Spleen (tissue), 11 donors: ENCODE data around the gene GGTLC3. TPM values are rescaled to one million over a fixed set of nuclear protein-coding genes. Genes with fewer than 3 reads are reported as not detected.
"Not testable (repeated sequence)": the region's sequence is repeated elsewhere in the genome, so short reads cannot be mapped to it uniquely, and the experiment has no call there.

Experiments
- DNase-seq: peaks from one replicate; pipeline ENCODE4 v3.0.0-alpha.2; 2020
- H3K27ac ChIP-seq, 8 donors: fragments of 200-600 bp; sonication (generic) in 7 of 8; 1 replicate in 4 of 8; 2 replicates in 4 of 8; pipeline versions ENCODE4 v1.5.0 to v1.8.0; 2016 to 2021; ENCODE audit warnings: inconsistent platforms in 4 of 8, mild to moderate bottlenecking in 4 of 8, moderate library complexity in 1 of 8
- H3K27me3 ChIP-seq, 7 donors: fragments of 200-600 bp; sonication (generic) in 6 of 7; replicated peaks in 1 of 7; 1 replicate in 4 of 7; 2 replicates in 3 of 7; pipeline versions ENCODE4 v1.5.0 to v1.8.0; 2016 to 2021; ENCODE audit warnings: inconsistent platforms in 3 of 7, mild to moderate bottlenecking in 1 of 7
- H3K36me3 ChIP-seq, 6 donors: fragments of 200-600 bp; sonication (generic) in 5 of 6; 1 replicate in 4 of 6; 2 replicates in 2 of 6; pipeline versions ENCODE4 v1.5.0 to v1.8.0; 2016 to 2021; ENCODE audit warnings: inconsistent platforms in 2 of 6
- H3K4me1 ChIP-seq, 6 donors: fragments of 200-600 bp; sonication (generic) in 5 of 6; 1 replicate in 3 of 6; 2 replicates in 3 of 6; pipeline versions ENCODE4 v1.5.0 to v1.8.0; 2016 to 2021; ENCODE audit warnings: inconsistent platforms in 3 of 6
- H3K4me3 ChIP-seq, 8 donors: fragments of 200-600 bp; sonication (generic) in 7 of 8; 1 replicate in 4 of 8; 2 replicates in 4 of 8; pipeline versions ENCODE4 v1.5.0 to v1.8.0; 2016 to 2021; ENCODE audit warnings: inconsistent platforms in 4 of 8, mild to moderate bottlenecking in 4 of 8, moderate library complexity in 2 of 8
- H3K9me3 ChIP-seq, 8 donors: fragments of 200-600 bp; sonication (generic) in 7 of 8; 1 replicate in 4 of 8; 2 replicates in 4 of 8; pipeline versions ENCODE4 v1.5.0 to v1.8.0; 2016 to 2021; ENCODE audit warnings: inconsistent platforms in 4 of 8
- CTCF ChIP-seq, 11 experiments: fragments of 200-600 bp in 7 of 11; fragments of 450-650 bp in 4 of 11; sonication (generic) in 4 of 11; IDR thresholded peaks in 8 of 11; conservative IDR thresholded peaks in 3 of 11; 1 replicate in 7 of 11; 2 replicates in 4 of 11; pipeline versions ENCODE4 v1.4.0 to v1.8.0; 2016 to 2021; ENCODE audit warnings: antibody characterized with exemption in 11 of 11, inconsistent platforms in 4 of 11, mild to moderate bottlenecking in 1 of 11
- POLR2AphosphoS5 ChIP-seq, 3 donors: sonication (generic); formaldehyde crosslinking; IDR thresholded peaks; one replicate each; pipeline ENCODE4 v1.5.1; 2017; ENCODE audit warnings: antibody characterized with exemption in 3 of 3
- whole genome bisulfite sequencing, 5 donors: extraction: QIAGEN DNeasy Blood & Tissue Kit in 3 of 5; methylation state at CpG; one replicate each; pipeline versions ENCODE4 v1.1.5 to v1.1.7; 2013 to 2018; 5-methylcytosine and 5-hydroxymethylcytosine counted together
- intact Hi-C: fragments of 100-400 bp; cut with DNase I; formaldehyde crosslinking; loops from one replicate; pipeline ENCODE4 v1.15.0; 2023; ENCODE audit warnings: low total_unique reads
- polyA plus RNA-seq, 3 donors: library from polyadenylated mRNA; stranded (reverse); fragments of 200-250 nt; gene quantifications; one replicate each; pipeline ENCODE4 v1.2.1, GENCODE V29; 2013
- total RNA-seq, 7 donors: library from RNA; depleted of rRNA in 3 of 7; stranded (reverse); fragments of >200 nt in 3 of 7; fragmentation: NEBNext Ultra II Directional in 4 of 7; extraction: Animal tissue kit (Norgen Biotek cat#: 25700) in 4 of 7; gene quantifications; one replicate each; pipeline versions ENCODE4 v1.1.0 to v1.2.1, GENCODE V29; 2016 to 2021
- donor health status: healthy with polysubstance abuse.
- donor health status: DM: no; HTN: no; CAD: no; lungs with moderate emphysema.
- donor health status: DM: no; HTN: no; CAD: no.
- donor health status: Bipolar disorder and iron deficiency.
- donor health status: healthy.
- donor health status: DM: no; HTN: no; CAD: no.
- donor health status: DM: yes; HTN: yes; CAD: no.

GGTLC3 gene
- total and polyA plus RNA-seq, 10 donors, result not detected

GRCh38 chr22:18528597-18529415 is 10.8 kb upstream of the GGTLC3 start:
- H3K27ac ChIP-seq, result peak overlapping the region in 1 of 8 donors; percentile 71
- H3K36me3 ChIP-seq, H3K4me1 ChIP-seq, intact Hi-C loops, H3K27me3 ChIP-seq, H3K9me3 ChIP-seq: not testable (repeated sequence)
- TF ChIP-seq POLR2AphosphoS5 (IDR thresholded peaks at IDR 0.05) (peak in 2 of 3 donors; percentile 65 to 70), CTCF (IDR thresholded peaks at IDR 0.05 in 8 of 11, conservative IDR thresholded peaks at IDR 0.05 in 3 of 11) (peak in 1 of 11 experiments; percentile 18)
- peak overlapping the region in 3 of 8 donors; percentile 31 to 51 (median 38) for H3K4me3 ChIP-seq
- 0 to 5% (median 4%) methylated on average over 9 to 26 of the region's 66 CpGs; no CpG with 5 or more reads in 2 of the 5 donors for WGBS, 5 donors
- DNase-seq, result peak; percentile 92

- H3K36me3 ChIP-seq, H3K4me1 ChIP-seq, DNase-seq, H3K9me3 ChIP-seq, intact Hi-C loops, H3K27me3 ChIP-seq: not testable (repeated sequence)
- H3K4me3 ChIP-seq, result peak within 1 kb of the TSS in 3 of 8 donors; percentile 31 to 51 (median 38)
- no CpG with 5 or more reads among the region's 65 CpGs for WGBS, 5 donors
- H3K27ac ChIP-seq, result peak within 1 kb of the TSS in 1 of 8 donors; percentile 71
Observed at GRCh38 chr22:18527752-18528596, 10.0 kb upstream of the GGTLC3 start, which contains the start of gene TMEM191B. Gene TMEM191B, plus strand, starts transcription at chr22:18527802. Its CDS starts 179 bp downstream, at chr22:18527981.

- H3K27ac ChIP-seq, H3K27me3 ChIP-seq, H3K9me3 ChIP-seq, H3K4me1 ChIP-seq, intact Hi-C loops, DNase-seq, H3K36me3 ChIP-seq, H3K4me3 ChIP-seq: not testable (repeated sequence)
- 100% methylated on average over 1 of the region's 4 CpGs; no CpG with 5 or more reads in 4 of the 5 donors for WGBS, 5 donors
Observed at GRCh38 chr22:18523328-18523727, 5.4 kb upstream of the GGTLC3 start.

GRCh38 chr22:18522762-18523161 is 4.8 kb upstream of the GGTLC3 start:
- H3K9me3 ChIP-seq, DNase-seq, H3K36me3 ChIP-seq, H3K4me3 ChIP-seq, H3K4me1 ChIP-seq, intact Hi-C loops, H3K27me3 ChIP-seq, H3K27ac ChIP-seq: not testable (repeated sequence)
- no CpG with 5 or more reads among the region's 6 CpGs for WGBS, 5 donors

GRCh38 chr22:18513454-18513853 is 4.5 kb downstream of the GGTLC3 start:
- 66 to 80% (median 77%) methylated on average over 4 to 5 of the region's 10 CpGs; no CpG with 5 or more reads in 2 of the 5 donors for WGBS, 5 donors

GRCh38 chr22:18512378-18512777 is 5.6 kb downstream of the GGTLC3 start:
- H3K9me3 ChIP-seq, H3K4me1 ChIP-seq, H3K4me3 ChIP-seq, H3K36me3 ChIP-seq, H3K27ac ChIP-seq, intact Hi-C loops, H3K27me3 ChIP-seq, DNase-seq: not testable (repeated sequence)
- WGBS, 5 donors, result 65 to 75% (median 70%) methylated on average over 5 of the region's 10 CpGs; no CpG with 5 or more reads in 2 of the 5 donors

More at GRCh38 chr22:18513454-18513853, 4.5 kb downstream of the GGTLC3 start:
- intact Hi-C loops, H3K4me1 ChIP-seq, H3K27ac ChIP-seq, H3K27me3 ChIP-seq, DNase-seq, H3K36me3 ChIP-seq, H3K4me3 ChIP-seq, H3K9me3 ChIP-seq: not testable (repeated sequence)

GRCh38 chr22:18511327-18511726 is 6.6 kb downstream of the GGTLC3 start:
- 63 to 84% (median 76%) methylated on average over 5 to 6 of the region's 6 CpGs; no CpG with 5 or more reads in 1 of the 5 donors for WGBS, 5 donors
- H3K4me3 ChIP-seq, H3K9me3 ChIP-seq, intact Hi-C loops, H3K36me3 ChIP-seq, DNase-seq, H3K27ac ChIP-seq, H3K4me1 ChIP-seq, H3K27me3 ChIP-seq: not testable (repeated sequence)

- H3K9me3 ChIP-seq, H3K4me1 ChIP-seq, H3K4me3 ChIP-seq, H3K27ac ChIP-seq, H3K36me3 ChIP-seq, intact Hi-C loops, DNase-seq, H3K27me3 ChIP-seq: not testable (repeated sequence)
- no CpG with 5 or more reads among the region's 3 CpGs for WGBS, 5 donors
Observed at GRCh38 chr22:18496227-18496626, 21.7 kb downstream of the GGTLC3 start.
